Astrocyte of the cerebellum (primary cell): ENCODE results near the gene HDAC5.
"Not testable (repeated sequence)": the region's sequence is repeated elsewhere in the genome, so short reads cannot be mapped to it uniquely, and the experiment has no call there.

Experiments used
- DNase-seq: peaks from one replicate; pipeline ENCODE4 v3.0.0-alpha.2; 2011; ENCODE audit warnings: low read depth
- H3K4me3 ChIP-seq: 2 replicates; pipeline ENCODE4 v1.5.1; 2011; ENCODE audit warnings: mild to moderate bottlenecking, low read depth, low read length, moderate library complexity
- in situ Hi-C: cut with HindIII; loops from 2 replicates; pipeline ENCODE4 v1.10.0; 2017; ENCODE audit warnings: low sequenced_read_pairs
- TF ChIP-seq, protein P1 (sequence below): IDR thresholded peaks from 2 replicates; pipeline ENCODE4 v1.5.1; 2012; ENCODE audit warnings: low read length, low read depth, moderate library complexity, mild to moderate bottlenecking; ENCODE audit errors: missing control alignments

Gene HDAC5

DNA sequence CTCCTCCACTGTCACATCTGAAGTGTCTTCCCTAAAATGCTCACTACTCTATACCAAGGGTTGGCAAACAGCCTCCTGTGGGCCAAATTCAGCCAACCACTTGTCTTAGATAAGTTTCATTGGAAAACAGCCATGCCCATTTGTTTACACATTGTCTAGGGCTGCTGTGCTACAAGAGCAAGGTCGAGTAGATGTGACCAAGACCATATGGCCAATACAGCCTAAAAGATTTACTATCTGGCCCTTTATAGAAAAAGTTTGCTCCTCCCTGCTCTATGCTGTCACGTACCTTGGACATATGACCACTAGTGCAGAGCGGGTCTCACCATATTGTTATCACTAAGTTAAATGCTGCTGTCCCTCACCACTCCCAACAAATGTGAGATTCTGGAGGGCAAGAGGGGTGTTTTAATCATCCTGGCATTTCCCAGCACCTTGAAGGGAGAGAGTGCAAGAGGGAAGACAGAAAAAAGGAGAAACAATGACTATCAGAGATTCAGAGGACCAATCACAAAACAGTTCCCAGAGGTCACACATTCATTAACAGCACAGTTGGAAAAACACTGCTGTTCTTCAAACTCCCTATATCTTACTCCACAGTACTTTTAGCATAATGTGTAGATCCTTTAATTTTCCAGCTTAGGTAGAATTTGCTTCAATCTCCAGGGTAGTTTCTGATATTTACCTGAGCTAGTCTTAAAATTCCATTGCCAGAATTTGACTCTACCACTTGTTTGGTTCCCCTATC is 70.1 kb downstream of the HDAC5 start:
- in situ Hi-C loops: no loop called here
- no peak overlapping the region for H3K4me3 ChIP-seq
- TF ChIP-seq, protein P1, sequence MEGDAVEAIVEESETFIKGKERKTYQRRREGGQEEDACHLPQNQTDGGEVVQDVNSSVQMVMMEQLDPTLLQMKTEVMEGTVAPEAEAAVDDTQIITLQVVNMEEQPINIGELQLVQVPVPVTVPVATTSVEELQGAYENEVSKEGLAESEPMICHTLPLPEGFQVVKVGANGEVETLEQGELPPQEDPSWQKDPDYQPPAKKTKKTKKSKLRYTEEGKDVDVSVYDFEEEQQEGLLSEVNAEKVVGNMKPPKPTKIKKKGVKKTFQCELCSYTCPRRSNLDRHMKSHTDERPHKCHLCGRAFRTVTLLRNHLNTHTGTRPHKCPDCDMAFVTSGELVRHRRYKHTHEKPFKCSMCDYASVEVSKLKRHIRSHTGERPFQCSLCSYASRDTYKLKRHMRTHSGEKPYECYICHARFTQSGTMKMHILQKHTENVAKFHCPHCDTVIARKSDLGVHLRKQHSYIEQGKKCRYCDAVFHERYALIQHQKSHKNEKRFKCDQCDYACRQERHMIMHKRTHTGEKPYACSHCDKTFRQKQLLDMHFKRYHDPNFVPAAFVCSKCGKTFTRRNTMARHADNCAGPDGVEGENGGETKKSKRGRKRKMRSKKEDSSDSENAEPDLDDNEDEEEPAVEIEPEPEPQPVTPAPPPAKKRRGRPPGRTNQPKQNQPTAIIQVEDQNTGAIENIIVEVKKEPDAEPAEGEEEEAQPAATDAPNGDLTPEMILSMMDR: no peak
- DNase-seq: no peak

DNA sequence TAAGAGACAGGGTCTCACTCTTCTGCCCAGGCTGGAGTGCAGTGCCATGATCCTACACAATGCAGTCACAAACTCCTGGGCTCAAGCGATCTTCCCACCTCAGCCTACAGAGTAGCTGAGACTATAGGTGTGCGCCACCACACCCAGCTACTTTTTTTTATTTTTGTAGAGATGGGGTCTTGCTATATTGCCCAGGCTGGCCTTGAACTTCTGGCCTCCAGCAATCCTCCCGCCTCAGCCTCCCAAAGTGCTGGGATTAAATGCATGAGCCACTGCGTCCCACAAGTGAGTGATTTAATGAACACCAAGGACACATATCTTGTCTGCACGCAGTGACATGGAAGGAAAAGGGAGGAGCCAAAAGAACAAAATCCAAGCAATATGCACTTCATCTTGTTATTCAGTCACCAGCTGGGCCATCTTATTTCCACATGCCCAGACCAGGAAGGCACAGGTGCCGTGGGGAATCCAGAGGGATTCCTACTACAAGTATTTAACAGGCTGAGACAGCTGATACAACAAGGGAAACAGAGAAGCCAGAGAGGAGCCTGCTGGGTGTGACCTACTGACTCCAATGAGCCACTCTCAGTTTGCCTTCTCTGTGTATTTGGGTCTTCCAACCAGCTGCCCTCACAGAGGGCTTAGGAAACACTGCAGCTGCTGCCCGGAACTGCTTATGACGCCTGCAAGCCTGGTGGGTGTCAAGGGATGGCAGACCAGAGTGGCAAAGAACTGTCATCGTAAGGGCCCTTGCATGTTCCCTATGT is 74.0 kb downstream of the HDAC5 start:
- H3K4me3 ChIP-seq: no peak overlapping the region
- TF ChIP-seq, protein P1: no peak
- in situ Hi-C loops: no loop called here
- DNase-seq: no peak

DNA sequence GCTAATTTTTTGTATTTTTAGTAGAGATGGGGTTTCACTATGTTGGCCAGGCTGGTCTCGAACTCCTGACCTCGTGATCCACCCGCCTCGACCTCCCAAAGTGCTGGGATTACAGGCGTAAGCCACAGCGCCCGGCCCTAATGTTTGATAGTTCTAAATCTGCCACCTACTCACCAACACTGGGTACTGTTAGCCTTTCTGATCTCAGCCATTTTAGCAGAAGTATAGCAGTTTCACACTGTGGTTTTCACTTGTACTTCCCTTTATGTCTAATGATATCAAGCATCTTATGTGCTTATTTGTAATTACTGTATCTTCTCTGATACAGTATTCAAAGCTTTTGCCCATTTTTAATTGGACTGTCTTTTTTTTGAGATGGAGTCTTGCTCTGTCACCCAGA is 76.5 kb downstream of the HDAC5 start:
- H3K4me3 ChIP-seq: not testable (repeated sequence)

DNA sequence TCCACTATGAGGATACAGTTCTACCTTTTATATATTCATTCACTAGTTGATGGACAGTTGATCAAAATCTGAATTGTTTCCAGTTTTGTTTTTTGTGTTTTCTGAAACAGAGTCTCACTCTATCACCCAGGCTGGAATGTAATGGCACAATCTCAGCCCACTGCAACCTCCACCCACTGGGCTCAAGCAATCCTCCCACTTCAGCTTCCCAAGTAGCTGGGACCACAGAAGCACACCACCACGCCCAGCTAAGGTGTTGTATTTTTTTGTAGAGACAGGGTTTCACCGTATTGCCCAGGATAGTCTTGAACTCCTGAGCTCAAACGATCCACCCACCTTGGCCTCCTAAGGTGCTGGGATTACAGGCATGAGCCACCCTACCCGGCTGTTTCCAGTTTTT is 78.0 kb downstream of the HDAC5 start:
- in situ Hi-C loops: no loop called here
- DNase-seq: no peak
- H3K4me3 ChIP-seq: no peak overlapping the region
- TF ChIP-seq, protein P1: no peak

More for the DNA sequence above, 76.5 kb downstream of the HDAC5 start:
- in situ Hi-C loops, DNase-seq: not testable (repeated sequence)

DNA sequence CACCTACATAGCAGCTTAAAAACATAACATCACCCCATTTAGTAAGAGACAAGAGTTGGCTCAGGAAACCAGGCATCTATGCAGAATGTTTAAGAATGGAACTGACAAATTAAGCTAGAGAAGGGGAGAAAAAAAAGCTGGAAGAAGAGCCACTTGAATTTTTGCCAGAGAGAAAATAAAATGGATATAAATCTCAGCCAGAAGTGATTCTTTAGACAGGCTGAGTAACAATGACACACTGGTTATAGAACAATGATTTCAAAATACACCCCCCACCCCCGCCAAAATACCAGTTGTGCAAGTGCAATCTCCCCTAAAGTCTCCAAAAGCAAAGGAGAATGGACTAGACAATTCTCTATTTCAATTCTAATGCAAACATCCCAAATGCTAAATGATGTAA is 79.4 kb downstream of the HDAC5 start:
- TF ChIP-seq, protein P1: no peak
- no peak for DNase-seq
- no peak overlapping the region for H3K4me3 ChIP-seq
- in situ Hi-C loops: no loop called here

DNA sequence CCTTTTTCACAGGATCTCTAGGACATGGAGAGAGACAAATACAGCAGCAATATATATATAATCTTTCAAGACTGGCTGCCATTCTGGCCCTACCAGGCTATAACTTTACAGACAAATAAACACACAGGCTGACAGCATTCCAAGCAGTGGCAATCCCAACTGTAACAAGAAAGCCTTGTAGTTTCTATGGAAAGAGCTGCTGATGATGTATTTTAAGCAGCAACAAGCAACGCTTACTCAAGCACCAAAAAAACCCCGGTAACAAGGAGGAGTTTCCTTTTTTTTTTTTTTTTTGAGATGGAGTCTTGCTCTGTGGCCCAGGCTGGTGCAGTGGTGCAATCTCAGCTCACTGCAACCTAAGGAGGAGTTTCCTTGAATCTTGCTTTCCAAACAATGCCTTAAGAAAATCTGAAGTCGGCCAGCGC is 80.2 kb downstream of the HDAC5 start:
- in situ Hi-C loops: no loop called here

More for the DNA sequence above, 80.2 kb downstream of the HDAC5 start:
- TF ChIP-seq, protein P1: no peak
- H3K4me3 ChIP-seq: no peak overlapping the region
- no peak for DNase-seq
